Chondrocyte (in vitro differentiated cells): ENCODE measurements around the gene TM4SF20. TPM values are rescaled to one million over a fixed set of nuclear protein-coding genes. Genes with fewer than 3 reads are reported as not detected.

Source experiments
- DNase-seq: peaks from one replicate; pipeline ENCODE4 v3.0.0; 2021; ENCODE audit warnings: mixed read lengths, low spot score
- H3K27ac Mint-ChIP-seq: one replicate; pipeline ENCODE4 v1.8.0; 2021; ENCODE audit warnings: mild to moderate bottlenecking, moderate library complexity, mixed read lengths; ENCODE audit not compliant: unreplicated experiment
- H3K27me3 Mint-ChIP-seq: 2 replicates; pipeline ENCODE4 v1.8.0; 2021; ENCODE audit warnings: low read depth, mixed read lengths
- H3K36me3 Mint-ChIP-seq: 2 replicates; pipeline ENCODE4 v1.8.0; 2021; ENCODE audit warnings: low read depth, mixed read lengths
- H3K4me1 Mint-ChIP-seq: 2 replicates; pipeline ENCODE4 v1.8.0; 2021; ENCODE audit warnings: low read depth, mild to moderate bottlenecking, mixed read lengths
- H3K4me3 Mint-ChIP-seq: one replicate; pipeline ENCODE4 v1.8.0; 2021; ENCODE audit warnings: mild to moderate bottlenecking, moderate library complexity, mixed read lengths; ENCODE audit not compliant: unreplicated experiment
- H3K9me3 Mint-ChIP-seq: 2 replicates; pipeline ENCODE4 v1.8.0; 2021; ENCODE audit warnings: low read depth, mixed read lengths
- total RNA-seq: library from RNA; stranded (reverse); gene quantifications from 3 replicates; pipeline ENCODE4 v1.2.1, GENCODE V29; 2021
- TF ChIP-seq, protein P1 (sequence below): fragments of 200-600 bp; sonication (generic); IDR thresholded peaks from 2 replicates; pipeline ENCODE4 v1.5.0; 2021; ENCODE audit warnings: antibody characterized with exemption, mild to moderate bottlenecking, moderate library complexity

TM4SF20 gene
- total RNA-seq, 1 donor from 2014 or later = not detected

DNA sequence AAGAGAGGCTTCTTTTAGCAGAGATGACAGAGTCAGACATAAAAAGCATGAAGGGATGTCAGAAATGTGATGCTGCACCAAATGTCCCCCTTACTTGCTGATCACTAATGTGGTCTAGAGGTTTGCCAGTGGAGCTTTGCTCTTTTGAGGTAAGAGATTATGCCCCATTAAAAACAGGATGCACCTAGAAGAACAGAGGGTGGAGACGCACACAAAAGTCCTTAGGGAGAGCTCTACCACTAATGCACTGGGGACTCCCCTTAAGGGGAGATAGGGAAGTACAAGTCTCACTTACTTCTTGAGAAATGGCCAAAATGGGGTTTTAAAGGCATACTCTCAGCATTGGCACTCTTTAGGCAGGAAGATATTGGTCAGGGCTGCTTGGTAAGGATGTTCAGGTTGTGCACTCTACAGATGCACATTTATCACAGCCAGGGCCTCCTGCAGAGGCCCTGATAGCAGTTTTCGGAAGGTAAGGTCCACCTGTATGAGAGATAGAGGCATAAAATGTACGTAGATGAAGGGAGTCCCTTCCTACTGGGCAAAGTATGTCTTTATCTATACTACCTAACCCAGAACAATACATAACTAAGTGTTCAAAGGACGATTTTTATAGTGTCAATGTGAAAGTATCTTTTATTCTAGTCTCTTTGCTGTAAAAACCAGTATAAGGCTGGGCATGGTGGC, 25.6 kb upstream of the TM4SF20 start:
- Mint-ChIP-seq H3K9me3 (no peaks in the 10 kb centered on the region), H3K27me3 (peaks cover 6% of the 10 kb centered on the region), H3K4me3 (no peak overlapping the region), H3K36me3 (no peaks in the 10 kb centered on the region), H3K4me1 (peaks cover 15% of the 10 kb centered on the region), H3K27ac (no peak overlapping the region)
- DNase-seq = no peak
- TF ChIP-seq, protein P1, sequence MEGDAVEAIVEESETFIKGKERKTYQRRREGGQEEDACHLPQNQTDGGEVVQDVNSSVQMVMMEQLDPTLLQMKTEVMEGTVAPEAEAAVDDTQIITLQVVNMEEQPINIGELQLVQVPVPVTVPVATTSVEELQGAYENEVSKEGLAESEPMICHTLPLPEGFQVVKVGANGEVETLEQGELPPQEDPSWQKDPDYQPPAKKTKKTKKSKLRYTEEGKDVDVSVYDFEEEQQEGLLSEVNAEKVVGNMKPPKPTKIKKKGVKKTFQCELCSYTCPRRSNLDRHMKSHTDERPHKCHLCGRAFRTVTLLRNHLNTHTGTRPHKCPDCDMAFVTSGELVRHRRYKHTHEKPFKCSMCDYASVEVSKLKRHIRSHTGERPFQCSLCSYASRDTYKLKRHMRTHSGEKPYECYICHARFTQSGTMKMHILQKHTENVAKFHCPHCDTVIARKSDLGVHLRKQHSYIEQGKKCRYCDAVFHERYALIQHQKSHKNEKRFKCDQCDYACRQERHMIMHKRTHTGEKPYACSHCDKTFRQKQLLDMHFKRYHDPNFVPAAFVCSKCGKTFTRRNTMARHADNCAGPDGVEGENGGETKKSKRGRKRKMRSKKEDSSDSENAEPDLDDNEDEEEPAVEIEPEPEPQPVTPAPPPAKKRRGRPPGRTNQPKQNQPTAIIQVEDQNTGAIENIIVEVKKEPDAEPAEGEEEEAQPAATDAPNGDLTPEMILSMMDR = no peak

DNA sequence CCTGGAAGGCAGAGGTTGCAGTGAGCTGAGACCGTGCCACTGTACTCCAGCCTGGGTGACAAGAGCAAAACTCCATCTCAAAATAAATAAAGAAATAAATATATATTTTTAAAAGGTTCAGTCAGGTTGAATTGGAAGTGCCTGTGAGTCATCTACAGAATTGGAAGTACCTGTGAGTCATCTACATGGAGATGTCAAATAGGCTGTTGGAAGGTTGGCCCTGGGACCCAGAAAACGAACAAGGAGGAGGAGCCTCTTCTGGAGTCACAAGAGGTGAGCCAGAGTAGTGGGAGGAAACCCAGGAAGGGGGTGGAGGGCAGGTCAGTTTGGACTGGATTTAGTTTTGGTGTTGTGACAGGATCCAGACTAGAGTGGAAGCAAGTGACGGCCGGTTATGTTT, 23.9 kb upstream of the TM4SF20 start:
- H3K27ac Mint-ChIP-seq = no peak overlapping the region
- H3K9me3 Mint-ChIP-seq = no peaks in the 10 kb centered on the region
- H3K4me3 Mint-ChIP-seq = no peak overlapping the region

DNA sequence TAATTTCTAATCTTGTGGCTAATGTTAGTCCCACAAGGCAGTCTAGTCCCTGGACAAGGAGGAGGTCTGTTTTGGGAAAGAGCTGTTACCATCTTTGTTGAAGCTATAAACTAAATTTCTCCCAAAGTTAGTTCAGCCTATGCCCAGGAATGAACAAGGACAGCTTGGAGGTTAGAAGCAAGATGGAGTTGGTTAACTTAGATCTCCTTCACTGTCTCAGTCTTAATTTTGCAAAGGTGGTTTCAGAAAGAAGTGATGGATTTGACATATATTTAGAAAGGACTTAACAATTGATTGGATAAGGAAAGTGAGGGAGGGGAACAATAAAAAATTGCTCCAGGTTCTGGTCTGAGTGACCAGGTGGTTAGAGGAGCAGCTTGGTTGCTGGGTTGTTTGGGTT, 23.2 kb upstream of the TM4SF20 start:
- Mint-ChIP-seq H3K4me1 (peaks cover 13% of the 10 kb centered on the region), H3K4me3 (no peak overlapping the region), H3K27ac (no peak overlapping the region), H3K9me3 (no peaks in the 10 kb centered on the region), H3K27me3 (peaks cover 6% of the 10 kb centered on the region), H3K36me3 (no peaks in the 10 kb centered on the region)
- TF ChIP-seq, protein P1 = no peak
- DNase-seq = no peak

More for the DNA sequence above, 23.9 kb upstream of the TM4SF20 start:
- DNase-seq = no peak
- peaks cover 15% of the 10 kb centered on the region for H3K4me1 Mint-ChIP-seq
- TF ChIP-seq, protein P1 = no peak
- H3K36me3 Mint-ChIP-seq = no peaks in the 10 kb centered on the region
- peaks cover 6% of the 10 kb centered on the region for H3K27me3 Mint-ChIP-seq

DNA sequence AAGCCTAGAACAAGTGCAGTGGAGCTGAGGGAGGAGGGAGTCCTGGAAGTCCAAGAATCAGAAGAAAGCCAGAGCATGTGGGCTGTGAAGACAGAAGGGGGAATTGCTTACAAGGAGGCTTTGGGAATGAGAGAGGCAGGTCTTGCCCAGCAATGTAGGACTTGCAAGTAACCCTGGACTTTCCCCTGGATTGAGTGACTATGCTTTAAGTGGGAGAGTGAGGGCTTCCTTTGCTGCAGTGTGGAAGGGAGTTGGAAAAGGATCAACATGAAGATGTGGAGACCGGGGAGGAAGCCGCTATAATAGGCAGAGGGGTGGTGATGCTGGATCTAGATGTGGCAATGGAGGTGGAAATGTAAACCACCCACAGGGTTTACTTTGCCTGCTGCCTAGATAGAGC, 22.4 kb upstream of the TM4SF20 start:
- Mint-ChIP-seq H3K27ac (no peak overlapping the region), H3K4me3 (no peak overlapping the region), H3K9me3 (no peaks in the 10 kb centered on the region), H3K4me1 (peaks cover 7% of the 10 kb centered on the region), H3K36me3 (no peaks in the 10 kb centered on the region), H3K27me3 (peaks cover 6% of the 10 kb centered on the region)
- no peak for DNase-seq
- TF ChIP-seq, protein P1 = no peak

DNA sequence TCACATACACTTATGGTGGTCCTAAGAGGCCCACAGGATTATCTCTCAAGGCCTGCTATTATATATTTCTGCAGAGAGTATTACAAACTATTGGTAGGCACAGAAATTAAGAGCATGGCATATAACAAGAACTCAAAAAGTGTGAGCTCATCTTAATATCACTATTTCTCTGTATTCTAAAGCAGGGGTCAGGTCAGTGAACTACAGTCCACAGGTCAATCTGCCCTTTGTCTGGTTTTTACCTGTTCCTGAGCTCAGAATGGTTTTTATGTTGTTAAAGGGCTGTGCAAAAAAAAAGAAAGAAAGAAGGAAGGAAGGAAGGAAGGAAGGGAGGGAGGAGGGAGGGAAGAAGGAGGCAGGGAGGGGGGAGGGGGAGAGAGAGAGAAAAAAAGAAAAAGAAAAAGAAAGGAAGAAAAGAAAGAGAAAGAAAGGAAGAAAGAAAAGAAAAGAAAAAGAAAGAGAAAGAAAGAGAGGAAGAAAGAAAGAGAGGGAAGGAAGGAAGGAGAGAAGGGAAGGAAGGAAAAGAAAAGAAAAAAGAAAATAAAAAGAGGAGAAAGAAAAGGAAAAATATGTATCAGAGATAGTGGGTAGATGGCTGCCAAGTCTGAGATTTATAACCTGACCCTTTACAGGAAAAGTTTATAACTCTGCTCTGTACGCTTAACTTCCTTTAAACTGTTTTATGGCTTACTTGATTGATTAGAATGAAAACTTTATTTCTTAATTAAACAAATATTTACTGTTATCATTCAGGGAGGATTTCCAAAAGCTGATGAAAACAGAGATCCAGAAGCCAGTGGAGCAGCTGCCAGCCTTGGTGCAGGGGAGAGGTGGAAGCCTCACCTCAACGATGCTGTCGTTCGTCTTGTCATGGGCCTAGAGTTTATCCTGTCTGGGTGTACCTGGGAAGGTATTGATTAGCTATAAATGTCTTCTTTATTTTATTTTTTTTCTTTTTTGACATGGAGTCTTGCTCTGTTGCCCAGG, 19.9 kb upstream of the TM4SF20 start:
- DNase-seq = no peak
- no peaks in the 10 kb centered on the region for H3K36me3 Mint-ChIP-seq
- TF ChIP-seq, protein P1 = no peak
- H3K27me3 Mint-ChIP-seq = peaks cover 6% of the 10 kb centered on the region
- no peaks in the 10 kb centered on the region for H3K4me1 Mint-ChIP-seq
- H3K27ac Mint-ChIP-seq = no peak overlapping the region
- H3K9me3 Mint-ChIP-seq = no peaks in the 10 kb centered on the region
- H3K4me3 Mint-ChIP-seq = no peak overlapping the region
